Measurements from ENCODE around the gene MAP4K3.

GRCh38 chr2:39241588-39241987 lies 195.5 kb downstream of the MAP4K3 start:
- TF ChIP-seq CTCF (IDR thresholded peaks at IDR 0.05) (no peak), POLR2A (IDR thresholded peaks at IDR 0.05) (no peak), POLR2AphosphoS5 (IDR thresholded peaks at IDR 0.05) (no peak), EP300 (IDR thresholded peaks at IDR 0.05) (no peak)

Data from upper lobe of left lung (tissue), 4 donors.